B cell (primary cell): ENCODE measurements around the gene HOMER1. TPM values are rescaled to one million over a fixed set of nuclear protein-coding genes. Genes with fewer than 3 reads are reported as not detected.

Experiments used
- ATAC-seq: fragments of 200-7000 bp; cut with Tn5 transposase; one replicate; pipeline ENCODE4 v1.10.0; 2021; ENCODE audit warnings: low read depth, mild to moderate bottlenecking, moderate number of reproducible peaks, moderate library complexity
- CTCF ChIA-PET: fragments of 350-600 bp; sonication (Branson Sonifier 250); formaldehyde crosslinking; loops from one replicate; lab custom pipeline; 2021; ENCODE audit warnings: antibody characterized with exemption, inconsistent platforms; lab: Charles Lee
- POLR2A ChIA-PET: fragments of 350-600 bp; sonication (Branson Sonifier 250); formaldehyde crosslinking; loops from one replicate; lab custom pipeline; 2021; ENCODE audit warnings: antibody characterized with exemption; lab: Charles Lee
- DNase-seq: peaks from one replicate; pipeline ENCODE4 v3.0.0; 2013
- H2AFZ ChIP-seq: 2 replicates; pipeline ENCODE4 v1.6.1; 2012; ENCODE audit warnings: mild to moderate bottlenecking, low read depth, low read length; ENCODE audit not compliant: insufficient read depth, poor library complexity, severe bottlenecking
- H3K27ac ChIP-seq, 2 donors: 1 replicate in 1 of 2; 2 replicates in 1 of 2; pipeline ENCODE4 v1.5.1; 2012 to 2013; ENCODE audit warnings: low read length in 2 of 2, mild to moderate bottlenecking in 2 of 2, moderate library complexity in 1 of 2
- H3K27me3 ChIP-seq, 4 experiments: fragments of 200-600 bp in 1 of 4; sonication (generic) in 1 of 4; replicated peaks in 1 of 4; 1 replicate in 2 of 4; 2 replicates in 2 of 4; pipeline versions ENCODE4 v1.6.1 to v1.7.0; 2013 to 2016; ENCODE audit warnings: low read length in 3 of 4, mild to moderate bottlenecking in 2 of 4, mixed read lengths in 1 of 4, moderate library complexity in 1 of 4; ENCODE audit not compliant: insufficient read depth in 4 of 4, control insufficient read depth in 3 of 4; ENCODE audit errors: control extremely low read depth in 1 of 4
- H3K36me3 ChIP-seq, 2 experiments: replicated peaks in 1 of 2; 1 replicate in 1 of 2; 2 replicates in 1 of 2; pipeline versions ENCODE4 v1.6.1 to v1.7.1; 2013; ENCODE audit warnings: low read length in 1 of 2; ENCODE audit not compliant: insufficient read depth in 2 of 2, control insufficient read depth in 1 of 2; ENCODE audit errors: control extremely low read depth in 1 of 2, extremely low read depth in 1 of 2
- H3K4me1 ChIP-seq, 2 donors: fragments of 200-600 bp in 1 of 2; sonication (generic) in 1 of 2; 1 replicate in 1 of 2; 2 replicates in 1 of 2; pipeline versions ENCODE4 v1.5.1 to v1.6.1; 2013 to 2017; ENCODE audit warnings: low read length in 2 of 2; ENCODE audit not compliant: control insufficient read depth in 2 of 2, insufficient read depth in 2 of 2
- H3K4me2 ChIP-seq: replicated peaks from 2 replicates; pipeline ENCODE3; 2012; ENCODE audit warnings: mild to moderate bottlenecking, low read depth, low read length; ENCODE audit not compliant: poor library complexity, severe bottlenecking
- H3K4me3 ChIP-seq, 5 experiments: fragments of 200-600 bp in 1 of 5; sonication (generic) in 1 of 5; 1 replicate in 3 of 5; 2 replicates in 2 of 5; pipeline versions ENCODE4 v1.5.1 to v1.7.0; 2011 to 2016; ENCODE audit warnings: low read length in 4 of 5, mild to moderate bottlenecking in 4 of 5, low read depth in 2 of 5, control low read depth in 1 of 5, moderate library complexity in 1 of 5; ENCODE audit not compliant: insufficient read depth in 1 of 5; ENCODE audit errors: control extremely low read depth in 1 of 5, extremely low read depth in 1 of 5
- H3K79me2 ChIP-seq: fragments of 200-600 bp; sonication (generic); one replicate; pipeline ENCODE4 v1.6.0; 2016; ENCODE audit warnings: low read length; ENCODE audit not compliant: control insufficient read depth, insufficient read depth
- H3K9ac ChIP-seq: fragments of 200-600 bp; sonication (generic); 2 replicates; pipeline ENCODE4 v1.6.1; 2017; ENCODE audit warnings: mild to moderate bottlenecking, low read length, moderate library complexity
- H3K9me3 ChIP-seq, 3 donors: one replicate each; pipeline versions ENCODE4 v1.6.1 to v1.7.1; 2013; ENCODE audit warnings: low read length in 2 of 3; ENCODE audit not compliant: control insufficient read depth in 2 of 3, insufficient read depth in 1 of 3; ENCODE audit errors: control extremely low read depth in 1 of 3
- H4K20me1 ChIP-seq: 2 replicates; pipeline ENCODE4 v1.6.0; 2012; ENCODE audit warnings: mild to moderate bottlenecking, low read length; ENCODE audit not compliant: insufficient read depth, control insufficient read depth, poor library complexity, severe bottlenecking
- H3K27ac Mint-ChIP-seq: one replicate; pipeline ENCODE4 v1.8.0; 2021; ENCODE audit warnings: mixed read lengths
- H3K27me3 Mint-ChIP-seq: one replicate; pipeline ENCODE4 v1.8.0; 2021; ENCODE audit warnings: mixed read lengths
- H3K4me1 Mint-ChIP-seq: one replicate; pipeline ENCODE4 v1.8.0; 2021; ENCODE audit warnings: mixed read lengths
- H3K4me3 Mint-ChIP-seq: one replicate; pipeline ENCODE4 v1.8.0; 2021; ENCODE audit warnings: mixed read lengths
- H3K9me3 Mint-ChIP-seq: one replicate; pipeline ENCODE4 v1.8.0; 2022; ENCODE audit warnings: mixed read lengths; ENCODE audit not compliant: insufficient read depth
- EZH2 ChIP-seq: IDR thresholded peaks from 2 replicates; pipeline ENCODE4 v1.6.1; 2012; ENCODE audit warnings: borderline replicate concordance, low read depth, mild to moderate bottlenecking, moderate library complexity, low read length; ENCODE audit not compliant: insufficient read depth, poor library complexity, severe bottlenecking
- WGBS: methylation state at CpG from one replicate; pipeline ENCODE4 v1.1.5; 2013; ENCODE audit warnings: missing lambda C conversion rate; ENCODE audit not compliant: insufficient coverage; 5-methylcytosine and 5-hydroxymethylcytosine counted together
- intact Hi-C: fragments of 100-400 bp; cut with micrococcal nuclease; formaldehyde crosslinking; loops from one replicate; pipeline ENCODE4 v1.10.0; 2022
- polyA plus RNA-seq: library from polyadenylated mRNA; depleted of rRNA; stranded (reverse); fragments of >200 nt; gene quantifications from 2 replicates; pipeline ENCODE4 v1.2.3, GENCODE V29; 2012
- total RNA-seq, 2 donors: library from RNA; stranded (reverse); fragments of 120-200 nt in 1 of 2; gene quantifications; 1 replicate in 1 of 2; 2 replicates in 1 of 2; pipeline versions ENCODE4 v1.2.3 to v1.2.4, GENCODE V29; 2013 to 2022
- TF ChIP-seq, protein P1 (sequence below): fragments of 200-600 bp; IDR thresholded peaks from one replicate; pipeline ENCODE4 v1.8.0; 2022; ENCODE audit warnings: antibody characterized with exemption, mild to moderate bottlenecking

HOMER1 gene
- total and polyA plus RNA-seq, 2 donors (not counting 1 experiment from before 2014, with no cell fraction given), result 0.63 to 5.4 TPM

DNA sequence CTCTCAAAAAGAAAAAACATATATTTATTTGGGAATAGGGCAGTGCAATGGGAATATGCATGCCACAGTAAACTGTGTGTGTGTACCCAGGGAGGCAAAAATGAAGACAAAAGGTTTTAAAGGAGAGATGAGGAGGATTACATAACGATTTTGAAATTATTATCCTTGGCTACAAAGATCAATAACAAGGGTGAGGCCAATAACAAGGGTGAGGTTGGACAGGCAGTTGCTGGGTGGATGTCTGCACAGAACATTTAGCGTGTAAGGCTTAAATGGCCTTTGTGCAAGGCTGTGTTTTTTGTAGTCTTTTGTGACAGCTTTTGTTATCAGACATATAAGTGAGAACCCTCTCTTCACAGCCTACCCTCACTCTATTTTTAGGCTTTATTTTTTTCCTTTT, 164.1 kb downstream of the HOMER1 start:
- Histone ChIP-seq H3K27ac (no peak overlapping the region), H3K4me3 (no peak overlapping the region), H3K27me3 (no peaks in the 10 kb centered on the region), H3K9ac (no peak overlapping the region), H3K4me1 (no peaks in the 10 kb centered on the region), H3K79me2 (no peaks in the 10 kb centered on the region), H2AFZ (no peak overlapping the region), H3K9me3 (no peaks in the 10 kb centered on the region), H4K20me1 (no peaks in the 10 kb centered on the region), H3K4me2 (no peak overlapping the region), H3K36me3 (no peaks in the 10 kb centered on the region)
- Mint-ChIP-seq H3K9me3 (no peaks in the 10 kb centered on the region), H3K27me3 (peaks cover 10% of the 10 kb centered on the region), H3K27ac (no peak overlapping the region), H3K4me1 (no peaks in the 10 kb centered on the region), H3K4me3 (no peak overlapping the region)
- POLR2A ChIA-PET, result no interaction called here
- TF ChIP-seq, protein P1, sequence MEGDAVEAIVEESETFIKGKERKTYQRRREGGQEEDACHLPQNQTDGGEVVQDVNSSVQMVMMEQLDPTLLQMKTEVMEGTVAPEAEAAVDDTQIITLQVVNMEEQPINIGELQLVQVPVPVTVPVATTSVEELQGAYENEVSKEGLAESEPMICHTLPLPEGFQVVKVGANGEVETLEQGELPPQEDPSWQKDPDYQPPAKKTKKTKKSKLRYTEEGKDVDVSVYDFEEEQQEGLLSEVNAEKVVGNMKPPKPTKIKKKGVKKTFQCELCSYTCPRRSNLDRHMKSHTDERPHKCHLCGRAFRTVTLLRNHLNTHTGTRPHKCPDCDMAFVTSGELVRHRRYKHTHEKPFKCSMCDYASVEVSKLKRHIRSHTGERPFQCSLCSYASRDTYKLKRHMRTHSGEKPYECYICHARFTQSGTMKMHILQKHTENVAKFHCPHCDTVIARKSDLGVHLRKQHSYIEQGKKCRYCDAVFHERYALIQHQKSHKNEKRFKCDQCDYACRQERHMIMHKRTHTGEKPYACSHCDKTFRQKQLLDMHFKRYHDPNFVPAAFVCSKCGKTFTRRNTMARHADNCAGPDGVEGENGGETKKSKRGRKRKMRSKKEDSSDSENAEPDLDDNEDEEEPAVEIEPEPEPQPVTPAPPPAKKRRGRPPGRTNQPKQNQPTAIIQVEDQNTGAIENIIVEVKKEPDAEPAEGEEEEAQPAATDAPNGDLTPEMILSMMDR, result no peak
- TF ChIP-seq EZH2, result no peak
- DNase-seq (no peak), ATAC-seq (no peak)
- CTCF ChIA-PET, result no interaction called here
- no CpG with 5 or more reads among the region's 2 CpGs for WGBS
- intact Hi-C loops, result no loop called here

DNA sequence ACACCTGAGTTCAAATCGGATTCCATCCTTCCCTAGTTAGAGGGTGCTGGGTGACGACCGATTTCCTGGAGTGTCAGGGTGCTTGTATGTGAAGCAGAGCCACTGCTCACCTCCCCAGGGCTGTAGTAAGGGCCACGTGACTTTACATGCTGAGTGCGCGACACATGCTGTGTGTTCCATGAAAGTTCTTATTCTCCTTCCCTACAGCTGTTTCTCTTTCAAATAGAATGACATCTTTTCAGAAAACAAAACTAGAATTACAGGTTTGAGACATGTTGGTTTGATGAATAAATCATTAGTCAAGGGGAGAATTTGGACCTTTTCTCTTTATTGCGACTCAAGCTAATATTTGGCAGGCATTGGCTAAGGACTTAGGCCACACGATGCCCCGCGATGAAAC, 164.9 kb downstream of the HOMER1 start:
- Mint-ChIP-seq H3K27me3 (peaks cover 10% of the 10 kb centered on the region), H3K4me3 (no peak overlapping the region), H3K4me1 (no peaks in the 10 kb centered on the region), H3K27ac (no peak overlapping the region), H3K9me3 (no peaks in the 10 kb centered on the region)
- H3K36me3 ChIP-seq, result no peaks in the 10 kb centered on the region
- H3K27ac ChIP-seq, result no peak overlapping the region
- POLR2A ChIA-PET, result no interaction called here
- CTCF ChIA-PET, result no interaction called here
- H3K27me3 ChIP-seq, result no peaks in the 10 kb centered on the region
- DNase-seq (no peak), ATAC-seq (no peak)
- no peak overlapping the region for H2AFZ ChIP-seq
- H3K9me3 ChIP-seq, result no peaks in the 10 kb centered on the region
- no peak overlapping the region for H3K4me3 ChIP-seq
- 100% methylated on average over 7 of the region's 10 CpGs for WGBS
- no peak overlapping the region for H3K9ac ChIP-seq
- no peaks in the 10 kb centered on the region for H4K20me1 ChIP-seq
- TF ChIP-seq, protein P1, result no peak
- no peak for TF ChIP-seq EZH2
- no peak overlapping the region for H3K4me2 ChIP-seq
- intact Hi-C loops, result no loop called here
- H3K79me2 ChIP-seq, result no peaks in the 10 kb centered on the region
- H3K4me1 ChIP-seq, result no peaks in the 10 kb centered on the region
